HG02981 (cell line): Measurements from ENCODE around the gene GGT6.

Source experiments
- ATAC-seq: cut with Tn5 transposase; IDR thresholded peaks from one replicate; pipeline ENCODE4 v1.9.1; 2021; ENCODE audit warnings: mild to moderate bottlenecking, moderate library complexity; ENCODE audit not compliant: unreplicated experiment

Gene GGT6

DNA sequence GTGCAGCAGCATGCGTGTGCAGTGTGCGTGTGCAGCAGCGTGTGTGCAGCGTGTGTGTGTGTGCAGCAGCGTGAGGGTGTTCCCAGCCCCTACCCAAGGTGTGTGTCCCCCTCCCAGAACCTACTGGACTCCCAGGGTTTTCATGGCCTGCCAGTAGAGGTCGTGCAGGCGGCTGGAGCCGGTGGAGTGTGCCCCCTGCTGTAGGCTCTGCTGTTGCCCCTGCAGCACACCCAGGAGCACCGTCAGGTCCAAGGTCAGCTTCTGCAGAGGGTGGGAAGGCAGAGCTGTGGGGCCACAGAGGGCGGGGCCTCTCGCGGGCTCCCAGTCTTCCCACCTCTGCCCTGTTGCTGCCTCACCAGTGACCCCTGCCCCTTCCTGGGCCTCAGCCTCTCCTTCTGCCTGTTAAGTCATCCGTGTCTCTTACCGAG, 20.1 kb downstream of the GGT6 start:
- no peak for ATAC-seq

DNA sequence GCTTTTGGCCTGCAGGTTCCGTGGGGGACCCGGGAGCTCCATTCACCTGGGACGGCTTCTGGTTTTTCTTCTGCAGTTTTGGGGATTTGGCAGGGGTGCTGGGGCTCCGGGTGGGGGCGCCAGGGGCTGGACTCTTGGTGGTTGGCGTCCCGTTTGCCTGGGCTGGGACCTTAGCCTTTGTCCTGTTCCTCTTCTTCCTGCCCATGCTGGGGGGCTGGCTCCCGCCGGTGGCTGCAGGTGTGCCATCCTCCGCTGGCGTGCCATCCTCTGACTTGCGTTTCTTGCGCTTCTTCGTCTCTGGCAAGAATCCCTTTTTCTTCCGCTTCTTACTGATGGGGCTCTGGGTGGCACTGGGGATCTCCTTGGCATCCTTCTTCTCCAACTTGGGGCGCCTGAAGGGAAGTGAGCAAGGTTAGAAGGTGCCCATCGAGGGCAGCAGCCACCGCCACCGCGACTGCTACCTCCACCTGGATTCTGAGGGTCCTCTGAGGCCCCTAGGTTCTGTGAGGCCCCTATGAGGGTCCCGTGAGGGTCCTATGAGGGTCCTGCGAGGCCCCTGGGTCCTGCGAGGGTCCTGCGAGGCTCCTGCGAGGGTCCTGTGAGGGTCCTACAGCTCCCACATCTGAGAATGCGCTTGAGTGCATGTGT, 20.7 kb downstream of the GGT6 start:
- no peak for ATAC-seq

DNA sequence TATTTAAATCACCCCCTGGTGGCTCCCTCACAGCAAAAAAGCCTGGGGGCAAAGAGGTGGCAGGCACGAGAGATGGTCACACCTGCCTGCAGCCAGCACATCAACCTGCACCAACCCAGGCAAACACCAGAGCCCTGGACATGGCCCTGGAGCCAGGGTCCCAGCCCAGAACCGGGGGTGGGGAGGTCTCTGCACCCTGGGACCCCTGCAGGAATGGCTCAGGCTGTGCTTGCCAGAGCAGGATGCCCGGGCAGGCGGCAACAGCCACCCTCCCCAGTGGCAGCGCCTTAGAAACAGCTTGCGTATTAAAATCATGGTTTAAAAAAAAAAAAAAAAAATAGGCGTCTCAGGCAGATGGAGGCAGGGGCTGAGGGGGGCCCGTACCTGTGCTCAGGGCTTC, 21.4 kb downstream of the GGT6 start:
- no peak for ATAC-seq

DNA sequence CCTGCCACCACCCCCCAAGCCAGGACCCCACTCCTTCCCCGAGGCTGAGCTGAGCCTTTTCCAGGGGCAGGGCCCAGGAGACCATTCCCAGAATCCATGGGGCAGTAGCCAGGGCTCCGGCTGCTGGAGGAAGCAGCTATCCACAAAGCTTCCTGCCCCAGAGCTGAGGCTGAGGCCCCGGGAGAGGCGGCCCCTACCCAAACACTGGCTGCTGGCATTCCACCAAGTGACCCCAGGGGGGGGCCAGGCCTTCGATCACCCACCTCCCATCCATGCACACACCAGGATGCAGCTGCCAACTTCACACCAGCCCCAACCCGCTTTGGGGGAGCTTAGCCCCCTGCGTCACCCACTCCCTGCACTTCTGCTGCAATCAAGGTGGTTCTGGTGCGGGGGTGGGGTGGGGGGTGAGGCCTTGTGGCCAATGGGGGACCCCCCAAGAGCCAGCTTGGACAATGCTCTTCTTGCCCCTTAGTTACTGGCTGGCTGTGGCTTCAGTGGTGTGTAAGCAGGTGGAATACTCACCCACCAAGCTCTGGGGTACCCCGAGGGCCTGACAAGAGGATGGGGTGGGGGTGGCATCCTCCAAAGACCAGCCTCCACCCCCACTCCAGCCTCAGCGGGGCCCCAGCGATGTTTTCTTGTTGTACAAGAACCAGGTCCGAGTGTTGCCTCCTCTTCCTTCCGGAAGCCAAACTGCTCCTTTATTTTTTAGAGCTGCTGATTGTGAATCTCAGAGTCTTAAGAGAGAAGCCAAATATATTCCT, 22.0 kb downstream of the GGT6 start:
- ATAC-seq = no peak

DNA sequence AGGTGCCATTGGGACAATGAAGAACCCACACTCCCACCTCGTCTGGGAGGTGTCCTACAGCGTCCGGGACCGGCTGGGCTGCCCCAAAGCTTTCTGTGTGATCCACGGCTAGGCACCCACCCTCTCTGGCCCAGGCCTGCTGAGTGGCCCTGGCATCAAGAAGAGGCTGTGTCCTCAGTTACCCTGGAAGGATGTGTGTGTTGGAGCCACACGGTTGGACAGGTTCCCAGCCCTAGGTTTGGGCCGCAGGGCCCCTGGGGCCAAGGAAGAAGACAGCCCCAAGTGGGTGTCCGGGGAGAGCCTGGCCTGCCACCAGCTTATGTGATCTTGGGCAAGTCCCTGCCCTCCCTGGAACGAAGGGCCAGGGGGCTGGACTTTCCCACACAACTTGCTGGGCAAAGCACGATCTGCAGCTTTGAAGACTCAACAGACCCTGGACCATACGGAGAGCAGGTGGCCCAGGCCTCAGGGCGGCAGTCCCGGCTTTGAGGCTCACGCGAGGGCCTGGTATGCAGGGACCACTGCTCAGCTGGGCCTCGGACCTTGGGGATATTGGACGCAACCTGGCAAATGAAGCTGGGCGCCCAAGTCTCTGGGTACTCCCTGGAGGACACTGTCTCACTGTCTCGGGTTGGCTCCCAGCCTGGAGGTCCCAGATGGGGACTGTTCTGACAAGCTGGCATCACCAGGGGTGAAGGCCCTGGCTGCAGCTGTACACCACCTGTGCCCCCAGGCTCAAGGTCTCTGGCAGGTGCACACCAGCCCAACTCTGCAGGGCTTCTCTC, 22.7 kb downstream of the GGT6 start:
- ATAC-seq = no peak

DNA sequence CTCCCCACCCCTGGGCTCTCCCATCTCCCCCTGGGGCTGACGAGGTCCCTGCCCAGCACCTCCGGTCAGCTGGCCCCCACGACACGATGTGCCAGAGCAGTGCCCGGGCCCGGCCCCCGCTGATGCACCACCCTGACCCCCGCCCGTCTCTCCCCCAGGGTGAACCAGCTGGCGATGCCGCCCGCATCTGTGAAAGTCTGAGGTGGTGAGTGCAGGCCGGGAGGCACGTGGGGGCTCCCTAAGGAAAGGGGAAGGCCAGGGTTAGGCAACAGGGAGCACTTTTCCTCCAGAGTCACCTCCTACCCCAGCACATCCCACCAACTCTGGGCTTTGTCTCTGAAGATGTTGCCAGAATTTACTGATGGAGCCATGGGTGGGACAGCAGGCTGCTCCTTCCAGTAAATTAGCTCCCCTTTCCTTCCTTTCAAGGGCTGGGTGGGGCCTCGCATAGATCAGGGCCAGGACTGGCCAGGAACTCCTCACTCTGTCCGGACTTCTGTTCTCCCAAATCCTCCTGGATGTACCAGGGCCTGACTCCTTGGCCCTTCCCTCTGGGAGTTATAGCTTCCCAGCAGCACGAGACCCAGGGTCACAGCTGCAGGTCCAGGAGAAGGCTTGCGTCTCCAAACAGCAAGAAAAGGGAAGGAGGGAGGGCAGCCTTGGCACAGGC, 23.5 kb downstream of the GGT6 start:
- no peak for ATAC-seq

DNA sequence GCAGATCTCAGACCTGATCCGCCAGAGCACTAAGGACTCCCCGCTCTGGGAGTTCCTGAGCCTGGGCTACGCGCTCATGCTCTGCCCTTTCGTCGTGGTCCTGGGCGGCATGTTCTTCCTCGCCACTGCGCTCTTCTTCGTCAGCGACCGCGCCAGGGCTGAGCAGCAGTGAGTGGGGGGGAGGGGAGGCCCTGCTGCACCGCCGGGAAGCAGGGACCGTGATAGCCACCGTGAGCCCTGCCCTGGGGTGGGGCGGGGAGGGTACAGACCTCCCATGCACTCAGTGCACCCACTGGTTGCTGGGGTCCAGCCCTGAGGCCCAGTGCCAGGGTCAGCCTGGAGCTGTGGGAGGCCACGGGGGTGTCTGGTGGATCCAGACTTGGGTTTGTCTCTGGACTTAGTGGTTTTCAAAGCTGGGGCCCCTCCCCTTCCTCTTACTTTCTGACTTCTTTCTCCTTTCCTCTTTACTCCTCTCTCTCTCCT, 24.1 kb downstream of the GGT6 start:
- ATAC-seq = no peak

DNA sequence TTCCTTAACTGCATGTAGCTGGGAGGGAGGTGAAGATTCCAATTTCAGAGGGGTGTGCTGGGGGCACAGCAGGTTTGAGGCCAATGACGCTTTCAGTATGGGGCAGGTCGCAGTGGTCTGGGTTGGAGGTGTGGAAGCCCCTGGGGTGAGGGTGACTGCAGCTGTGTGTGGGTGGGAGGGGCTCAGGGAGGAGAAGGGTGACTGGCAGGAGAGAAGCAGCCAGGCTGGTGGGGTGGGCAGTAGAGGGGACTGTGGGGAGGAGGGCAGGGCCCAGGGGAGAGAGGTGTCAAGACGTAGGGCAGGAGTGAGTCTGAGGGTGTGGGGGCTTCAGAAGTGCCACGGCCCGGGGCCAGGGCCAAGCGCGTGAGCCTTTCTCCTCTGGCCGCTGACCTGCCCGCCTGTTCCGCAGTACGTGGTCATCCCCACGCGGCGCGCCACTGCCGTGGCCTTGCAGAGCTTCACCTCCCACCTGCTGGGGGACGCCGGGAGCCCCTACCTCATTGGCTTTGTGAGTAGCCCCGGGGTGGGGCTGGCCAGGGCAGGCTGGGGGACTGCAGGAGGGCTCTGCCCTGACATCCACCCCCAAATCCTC, 24.6 kb downstream of the GGT6 start:
- ATAC-seq = no peak

DNA sequence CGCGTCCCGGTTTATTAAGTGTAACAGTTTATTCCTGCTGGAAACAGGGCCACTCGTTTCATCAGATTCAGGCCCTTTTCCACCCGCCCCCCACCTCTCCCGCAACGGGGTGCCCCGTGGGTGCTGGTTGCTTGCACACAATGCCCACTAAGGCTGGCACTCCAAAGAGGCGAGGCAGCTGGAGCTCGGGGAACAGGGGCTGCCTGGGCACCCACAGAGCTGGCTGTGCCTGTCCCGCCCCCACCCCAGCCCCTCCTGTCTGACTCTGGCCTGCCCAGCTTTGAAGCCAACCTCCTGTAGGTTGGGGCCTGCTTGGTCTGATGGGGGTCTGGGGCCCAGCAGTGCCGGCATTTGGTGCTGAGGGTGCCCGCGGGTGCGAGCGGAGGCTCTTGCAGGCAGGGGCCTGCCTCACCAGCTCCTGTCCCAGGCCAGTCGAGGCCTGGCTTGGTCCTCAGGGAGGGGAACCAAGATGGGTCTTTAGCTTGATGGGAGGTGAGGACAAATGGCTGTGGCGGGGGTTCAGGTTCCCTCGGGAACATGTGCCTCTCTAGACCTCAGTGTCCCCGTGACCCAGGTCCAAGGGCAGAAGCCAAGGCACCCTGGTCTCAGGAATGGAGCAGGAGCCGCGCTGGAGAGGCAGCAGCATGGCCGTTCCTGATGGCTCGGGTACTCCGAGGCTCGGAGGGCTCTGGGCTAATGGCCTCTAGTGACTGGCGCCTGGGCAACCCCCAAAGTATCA, 25.3 kb downstream of the GGT6 start:
- ATAC-seq = no peak

DNA sequence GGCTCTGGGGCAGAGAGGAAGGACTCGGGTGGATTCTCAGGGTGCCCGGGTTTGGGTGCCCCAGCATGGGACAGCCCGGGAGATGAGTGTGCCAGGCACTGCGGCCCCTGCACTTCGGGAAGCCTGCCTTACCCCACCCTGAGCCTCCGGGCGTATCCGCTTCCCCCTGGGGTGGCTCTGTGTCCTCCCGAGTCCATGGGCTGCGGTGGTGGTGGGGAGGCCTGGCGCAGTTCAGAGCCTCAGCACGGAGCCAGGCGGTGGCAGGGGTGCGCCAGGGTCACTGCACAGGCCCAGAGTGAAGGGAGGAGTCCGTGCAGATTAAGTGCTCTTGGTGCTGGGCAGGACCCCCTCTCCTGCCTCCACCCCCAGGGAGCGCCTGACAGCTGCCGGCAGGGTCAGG, 25.9 kb downstream of the GGT6 start:
- no peak for ATAC-seq

DNA sequence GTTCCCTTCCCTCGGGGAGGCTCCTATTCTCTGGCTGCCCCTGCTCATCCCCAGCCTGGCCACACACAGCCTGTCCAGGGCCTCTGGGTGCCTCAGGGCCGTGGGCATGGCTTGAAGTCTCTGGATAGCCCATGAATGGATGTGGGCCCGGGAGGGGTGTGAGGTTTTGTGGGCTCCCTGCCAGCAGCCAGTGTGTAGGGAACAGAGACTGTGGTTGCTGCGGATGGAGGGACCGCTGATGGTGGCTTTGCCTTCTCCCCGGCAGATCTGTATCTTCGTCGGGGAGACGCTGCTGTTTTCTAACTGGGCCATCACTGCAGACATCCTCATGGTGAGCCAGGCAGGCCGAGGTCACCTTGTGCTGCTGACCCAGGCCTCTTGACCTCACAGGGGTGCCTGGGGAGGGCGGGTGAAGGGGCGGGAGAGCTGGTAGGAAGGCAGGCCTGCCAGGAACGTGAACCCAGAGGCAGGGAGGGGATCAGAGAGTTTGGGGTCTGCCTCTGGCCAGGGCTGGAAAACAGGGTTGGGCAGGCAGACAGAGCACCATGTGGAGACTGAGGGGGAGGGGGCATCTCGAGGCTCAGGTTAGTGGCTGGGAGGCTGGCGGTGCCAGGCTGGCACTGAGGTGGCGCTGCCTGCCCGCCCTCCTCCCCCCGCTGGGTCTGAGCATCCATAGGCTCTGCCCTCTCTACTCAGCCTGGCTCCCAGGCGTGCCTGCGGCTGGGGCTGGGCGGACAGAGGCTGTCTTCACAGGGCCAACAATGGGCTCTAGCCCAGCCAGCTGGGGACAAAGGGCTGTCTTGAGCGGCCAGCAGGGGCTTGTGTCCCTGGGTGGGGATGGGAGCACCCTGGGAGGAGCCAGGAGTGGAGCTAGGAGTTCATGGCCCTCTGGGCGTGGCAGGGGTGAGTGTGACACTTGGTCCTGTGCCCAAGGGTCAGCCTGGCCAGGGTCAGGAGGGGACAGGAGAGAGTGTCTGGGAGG, 26.6 kb downstream of the GGT6 start:
- ATAC-seq = no peak

DNA sequence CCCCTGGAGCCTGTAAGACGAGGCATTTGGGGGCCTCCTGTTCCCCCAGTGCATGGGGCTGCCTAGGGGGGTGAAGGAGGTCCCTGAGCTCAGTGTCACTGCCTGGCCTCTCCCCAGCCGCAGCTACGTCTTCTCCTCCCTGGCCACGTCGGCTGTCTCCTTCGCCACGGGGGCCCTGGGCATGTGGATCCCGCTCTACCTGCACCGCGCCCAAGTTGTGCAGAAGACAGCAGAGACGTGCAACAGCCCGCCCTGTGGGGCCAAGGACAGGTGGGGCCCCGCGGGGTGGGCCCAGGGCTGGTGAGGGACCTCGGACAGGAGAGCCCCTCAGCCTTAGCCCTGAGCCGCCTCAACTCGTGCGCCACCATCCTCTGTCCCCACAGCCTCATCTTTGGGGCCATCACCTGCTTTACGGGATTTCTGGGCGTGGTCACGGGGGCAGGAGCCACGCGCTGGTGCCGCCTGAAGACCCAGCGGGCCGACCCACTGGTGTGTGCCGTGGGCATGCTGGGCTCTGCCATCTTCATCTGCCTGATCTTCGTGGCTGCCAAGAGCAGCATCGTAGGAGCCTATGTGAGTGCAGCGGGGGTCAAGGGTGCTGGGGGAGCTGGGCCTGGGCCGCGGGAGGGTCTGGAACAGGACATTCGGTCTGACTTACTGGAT, 27.4 kb downstream of the GGT6 start:
- no peak for ATAC-seq

DNA sequence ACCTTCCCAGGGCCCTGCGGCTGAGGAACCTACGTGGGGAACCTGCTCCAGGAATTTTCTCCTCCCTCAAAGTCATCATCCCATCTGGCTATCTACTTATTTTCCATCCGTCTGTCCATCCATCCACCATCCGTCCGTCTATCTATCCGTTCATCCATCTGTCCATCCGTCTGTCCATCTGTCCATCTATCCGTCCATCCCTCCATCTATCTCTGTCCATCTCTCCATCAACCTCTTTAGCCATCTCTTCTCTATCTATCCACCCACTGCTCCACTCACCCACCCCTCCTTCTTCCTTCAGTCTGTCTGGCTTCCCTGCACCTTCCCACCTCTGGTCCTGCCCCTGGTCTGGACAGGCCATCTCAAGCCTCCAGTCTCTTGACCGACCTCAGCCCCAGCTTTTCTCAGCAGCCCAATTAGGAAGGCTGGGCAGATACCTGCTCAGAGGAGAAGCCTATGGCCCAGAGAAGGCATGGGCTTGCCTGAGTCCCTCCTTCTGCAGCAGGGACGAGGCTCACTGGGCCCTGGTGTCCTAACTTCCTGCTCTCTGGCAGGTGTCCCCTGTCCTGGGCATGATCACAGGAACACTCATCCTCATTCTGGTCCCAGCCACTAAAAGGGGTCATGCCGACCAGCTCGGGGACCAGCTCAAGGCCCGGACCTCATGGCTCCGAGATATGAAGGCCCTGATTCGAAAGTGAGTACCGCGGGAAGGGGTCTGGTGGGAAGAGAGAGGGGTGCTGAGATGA, 28.2 kb downstream of the GGT6 start:
- no peak for ATAC-seq

DNA sequence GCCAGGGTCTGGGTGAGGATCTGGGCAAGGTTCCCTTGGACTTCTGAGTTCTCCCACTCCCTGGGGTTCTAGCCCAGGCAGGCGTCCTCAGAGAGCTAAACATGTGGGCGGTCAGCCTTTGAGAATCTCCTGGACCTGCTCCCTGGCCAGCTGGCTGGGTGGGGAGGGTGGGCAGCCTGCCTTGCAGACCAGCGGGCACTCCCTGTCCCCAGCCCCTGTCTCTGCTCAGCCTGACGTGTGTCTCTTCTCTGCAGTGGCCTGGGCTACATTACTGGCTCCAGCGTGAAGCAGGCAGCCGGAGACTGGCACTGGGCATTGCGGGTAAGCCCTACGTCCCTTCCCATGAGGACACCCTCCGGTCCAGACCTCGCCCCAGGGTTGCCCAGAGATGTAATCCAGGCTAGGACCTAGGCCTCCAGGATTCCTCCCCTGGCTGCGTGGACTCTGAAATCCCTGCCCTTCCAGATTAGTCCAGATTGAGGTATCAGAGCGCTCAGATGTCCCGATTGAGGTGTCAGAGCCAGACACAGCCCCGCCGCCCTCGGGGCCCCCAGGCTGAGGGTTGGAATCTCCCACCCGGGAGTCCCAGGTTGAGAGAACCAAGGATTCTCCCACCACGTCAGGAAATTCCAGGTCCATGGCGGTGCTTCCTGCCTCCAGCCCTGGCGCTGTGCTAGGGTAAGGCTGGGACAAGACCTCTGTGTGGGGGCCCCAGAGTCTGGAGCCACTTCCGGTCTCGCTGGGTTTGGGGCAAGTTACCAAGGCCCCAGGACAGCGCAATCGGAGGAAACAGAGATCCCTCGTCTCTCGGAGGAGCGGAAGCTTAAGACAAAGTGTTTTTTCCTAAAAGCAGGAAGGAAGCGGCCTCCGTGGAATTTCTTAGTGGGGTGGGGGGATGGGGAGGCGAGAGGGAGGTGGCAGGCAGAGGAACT, 29.3 kb downstream of the GGT6 start:
- ATAC-seq = no peak

DNA sequence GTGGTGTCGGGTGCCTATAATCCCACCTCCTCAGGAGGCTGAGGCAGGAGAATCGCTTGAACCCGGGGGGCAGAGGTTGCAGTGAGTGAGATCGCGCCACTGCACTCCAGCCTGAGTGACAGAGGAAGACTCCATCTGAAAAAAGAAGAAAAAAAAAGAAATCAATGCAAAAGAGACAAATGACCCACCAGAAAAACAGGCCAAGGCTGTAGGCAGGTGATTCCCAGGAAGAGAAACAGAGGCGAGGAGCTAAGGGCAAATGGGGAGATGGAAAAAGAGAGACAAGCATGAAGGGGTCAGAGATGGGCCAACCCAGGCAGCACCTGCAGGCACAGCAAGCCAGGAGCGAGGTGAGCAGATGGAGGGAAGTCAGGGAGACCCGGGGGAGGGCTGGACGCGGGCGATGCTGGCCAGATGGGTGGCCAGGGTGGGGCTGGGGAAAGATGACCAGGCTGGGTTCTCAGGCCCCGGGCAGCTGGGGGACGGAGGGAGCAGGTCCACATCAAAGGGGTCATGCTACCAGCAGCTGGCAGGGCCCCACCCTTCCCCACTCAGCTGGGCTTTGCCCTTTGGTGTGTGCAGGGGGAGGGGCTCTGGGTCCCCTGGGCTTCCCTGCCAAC, 30.7 kb downstream of the GGT6 start:
- no peak for ATAC-seq

DNA sequence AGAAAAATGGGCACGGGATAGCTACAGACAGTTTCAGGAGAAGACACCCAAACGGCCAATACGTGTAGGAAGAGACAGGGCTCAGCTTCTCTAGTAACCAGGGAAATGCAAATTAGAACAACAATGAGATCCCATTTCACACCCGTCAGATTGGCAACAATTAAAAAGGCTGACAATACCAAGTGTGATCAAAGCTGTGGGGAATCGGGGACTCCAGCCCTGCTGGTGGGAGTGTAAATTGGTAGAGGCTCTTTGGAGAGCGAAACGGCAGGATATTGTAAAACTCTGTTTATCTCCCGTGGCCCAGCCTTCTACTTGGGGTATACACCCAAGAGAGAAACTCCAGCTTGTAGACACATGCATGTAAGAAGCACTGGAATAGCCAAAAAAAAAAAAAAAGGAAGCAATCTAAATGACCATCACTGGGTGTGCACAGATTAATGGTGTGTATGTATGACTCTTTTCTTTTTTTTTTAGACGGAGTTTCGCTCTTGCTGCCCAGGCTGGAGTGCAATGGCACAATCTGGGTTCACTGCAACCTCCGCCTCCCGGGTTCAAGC, 32.7 kb downstream of the GGT6 start:
- ATAC-seq = no peak
